SH-SY5Y (cell line): ENCODE data around the gene CCR5.

Source experiments
- GATA2 ChIP-seq: IDR thresholded peaks from 2 replicates; pipeline ENCODE4 v1.6.1; 2011; ENCODE audit warnings: mild to moderate bottlenecking, low read depth, low read length
- GATA3 ChIP-seq: IDR thresholded peaks from 2 replicates; pipeline ENCODE4 v1.6.1; 2011; ENCODE audit warnings: low read depth, mild to moderate bottlenecking, low read length, moderate library complexity

CCR5 gene

GRCh38 chr3:46369151-46369550 is 1.6 kb upstream of the CCR5 start:
- no peak for TF ChIP-seq GATA2
- TF ChIP-seq GATA3 = no peak

GRCh38 chr3:46369675-46370132 is 1.0 kb upstream of the CCR5 start:
- TF ChIP-seq GATA2 (no peak), GATA3 (no peak)

DNA sequence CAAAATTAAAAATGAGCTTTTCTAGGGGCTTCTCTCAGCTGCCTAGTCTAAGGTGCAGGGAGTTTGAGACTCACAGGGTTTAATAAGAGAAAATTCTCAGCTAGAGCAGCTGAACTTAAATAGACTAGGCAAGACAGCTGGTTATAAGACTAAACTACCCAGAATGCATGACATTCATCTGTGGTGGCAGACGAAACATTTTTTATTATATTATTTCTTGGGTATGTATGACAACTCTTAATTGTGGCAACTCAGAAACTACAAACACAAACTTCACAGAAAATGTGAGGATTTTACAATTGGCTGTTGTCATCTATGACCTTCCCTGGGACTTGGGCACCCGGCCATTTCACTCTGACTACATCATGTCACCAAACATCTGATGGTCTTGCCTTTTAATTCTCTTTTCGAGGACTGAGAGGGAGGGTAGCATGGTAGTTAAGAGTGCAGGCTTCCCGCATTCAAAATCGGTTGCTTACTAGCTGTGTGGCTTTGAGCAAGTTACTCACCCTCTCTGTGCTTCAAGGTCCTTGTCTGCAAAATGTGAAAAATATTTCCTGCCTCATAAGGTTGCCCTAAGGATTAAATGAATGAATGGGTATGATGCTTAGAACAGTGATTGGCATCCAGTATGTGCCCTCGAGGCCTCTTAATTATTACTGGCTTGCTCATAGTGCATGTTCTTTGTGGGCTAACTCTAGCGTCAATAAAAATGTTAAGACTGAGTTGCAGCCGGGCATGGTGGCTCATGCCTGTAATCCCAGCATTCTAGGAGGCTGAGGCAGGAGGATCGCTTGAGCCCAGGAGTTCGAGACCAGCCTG is 984 bp downstream of the CCR5 start:
- TF ChIP-seq GATA2 (no peak), GATA3 (no peak)

GRCh38 chr3:46372492-46373359 is 2.0 kb downstream of the CCR5 start:
- TF ChIP-seq GATA3 (no peak), GATA2 (no peak)

DNA sequence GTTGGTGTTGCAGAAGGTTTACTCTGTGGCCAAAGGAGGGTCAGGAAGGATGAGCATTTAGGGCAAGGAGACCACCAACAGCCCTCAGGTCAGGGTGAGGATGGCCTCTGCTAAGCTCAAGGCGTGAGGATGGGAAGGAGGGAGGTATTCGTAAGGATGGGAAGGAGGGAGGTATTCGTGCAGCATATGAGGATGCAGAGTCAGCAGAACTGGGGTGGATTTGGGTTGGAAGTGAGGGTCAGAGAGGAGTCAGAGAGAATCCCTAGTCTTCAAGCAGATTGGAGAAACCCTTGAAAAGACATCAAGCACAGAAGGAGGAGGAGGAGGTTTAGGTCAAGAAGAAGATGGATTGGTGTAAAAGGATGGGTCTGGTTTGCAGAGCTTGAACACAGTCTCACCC is 4.0 kb downstream of the CCR5 start:
- TF ChIP-seq GATA2 = no peak
- TF ChIP-seq GATA3 = no peak

- TF ChIP-seq GATA2 = no peak
- TF ChIP-seq GATA3 = no peak
These were observed 4.5 kb downstream of the CCR5 start for GRCh38 chr3:46375218-46375617.

GRCh38 chr3:46375814-46376213 is 5.1 kb downstream of the CCR5 start:
- TF ChIP-seq GATA2 (no peak), GATA3 (no peak)

- TF ChIP-seq GATA3 (no peak), GATA2 (no peak)
These were observed 7.7 kb downstream of the CCR5 start for GRCh38 chr3:46378426-46378942.

DNA sequence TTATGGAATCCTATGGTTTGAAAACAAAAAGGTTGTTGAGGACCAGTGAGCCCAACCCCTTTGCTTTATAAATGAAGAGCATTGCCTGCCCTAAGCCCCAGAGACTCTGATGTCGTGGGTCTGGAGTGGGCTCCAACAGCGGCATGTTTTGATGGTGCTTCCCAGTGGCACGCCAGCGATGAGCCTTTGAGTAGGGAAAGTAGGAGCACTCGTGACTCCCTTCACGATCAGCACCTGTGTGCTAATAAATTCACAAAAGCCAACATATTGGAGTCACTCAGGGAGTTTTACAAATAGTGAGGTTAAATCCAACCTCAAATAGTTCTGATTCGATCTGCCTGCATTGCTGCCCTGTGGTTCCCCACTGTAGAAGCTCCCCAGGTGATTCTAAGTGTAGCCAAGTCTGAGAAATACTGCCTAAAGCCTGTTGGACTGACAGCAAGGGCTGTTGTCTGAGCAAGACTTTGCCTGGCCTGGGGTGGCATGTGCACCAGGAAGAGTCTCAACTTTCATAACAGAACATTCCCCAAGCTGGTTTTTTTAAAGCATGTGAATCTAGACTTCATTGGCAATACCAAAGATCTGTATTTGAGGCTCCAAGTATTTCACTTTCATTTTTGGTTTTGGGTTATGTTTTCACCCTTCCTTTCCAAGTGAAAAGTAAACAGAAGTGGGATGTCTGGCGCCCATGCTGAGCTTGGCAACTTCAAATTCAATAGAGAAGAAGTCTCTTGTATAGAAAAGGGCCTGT is 9.9 kb downstream of the CCR5 start:
- no peak for TF ChIP-seq GATA2

GRCh38 chr3:46381625-46382024 is 10.9 kb downstream of the CCR5 start:
- TF ChIP-seq GATA2 (no peak), GATA3 (no peak)

DNA sequence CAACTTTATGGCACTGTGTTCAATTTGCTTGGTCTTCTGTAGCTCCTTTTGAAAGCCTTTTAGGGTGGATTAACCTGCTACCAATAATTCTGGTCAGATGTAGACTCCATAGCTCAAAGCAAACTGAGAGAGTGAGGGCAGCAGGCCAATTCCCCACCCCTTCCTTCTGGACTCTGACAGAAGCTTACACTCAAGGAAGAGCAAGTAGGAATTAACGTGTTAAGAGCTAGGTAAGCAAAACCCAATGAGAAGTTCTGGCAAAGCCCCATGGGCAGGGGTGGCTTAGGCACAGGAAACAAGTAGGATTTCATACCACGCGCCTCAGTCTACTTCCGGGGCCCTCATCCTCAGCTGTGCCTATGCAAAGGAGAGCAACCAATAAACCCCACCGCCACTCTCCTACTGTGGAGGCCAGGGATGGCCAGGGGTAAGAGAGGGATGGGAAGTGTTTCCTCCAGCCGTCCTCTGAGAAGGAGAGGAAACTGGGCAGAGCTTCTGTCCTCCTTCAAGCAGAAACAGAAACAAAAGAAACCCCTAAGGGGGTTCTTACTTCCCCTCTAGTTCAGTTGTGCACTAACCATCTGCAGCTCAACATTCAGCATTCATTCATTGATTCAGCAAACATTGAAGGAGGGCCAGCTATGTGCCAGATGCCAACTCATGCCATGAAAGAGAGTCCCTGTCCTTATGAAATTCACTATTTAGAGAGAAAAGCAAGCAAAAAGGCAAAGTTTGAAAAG is 12.6 kb downstream of the CCR5 start:
- TF ChIP-seq GATA3 (no peak), GATA2 (no peak)

- TF ChIP-seq GATA2 = no peak
These were observed 13.2 kb downstream of the CCR5 start for GRCh38 chr3:46383951-46384330.

- TF ChIP-seq GATA3 = no peak
- TF ChIP-seq GATA2 = no peak
These were observed 15.5 kb downstream of the CCR5 start for GRCh38 chr3:46386205-46386604.
